K562 (cell line): ENCODE results near the gene RNF26. TPM values are rescaled to one million over a fixed set of nuclear protein-coding genes. Genes with fewer than 3 reads are reported as not detected.
A peak's percentile ranks its signal among the peaks of the same experiment; 100 is the strongest.

ENCODE experiments used
- ETV1 ChIP-seq: fragments of 450-650 bp; conservative IDR thresholded peaks from 2 replicates; pipeline ENCODE4 v1.6.1; 2016; ENCODE audit warnings: missing genetic modification characterization, control low read depth, low read depth, missing compliant biosample characterization
- HMGN3 ChIP-seq: IDR thresholded peaks from 2 replicates; pipeline ENCODE4 v1.6.1; 2011; ENCODE audit warnings: borderline replicate concordance, low read depth, mild to moderate bottlenecking, mixed read lengths, low read length; ENCODE audit not compliant: insufficient read length; ENCODE audit errors: extremely low read depth
- polyA plus RNA-seq, 8 experiments: library from polyadenylated mRNA; depleted of rRNA in 4 of 8; stranded (reverse) in 5 of 8; unstranded in 3 of 8; fragments of >200 nt; fragmentation: Nextera tagmentation in 2 of 8; fragmentation: Illumina TruSeq in 1 of 8; extraction: Ambion mirVana in 2 of 8; extraction: Trizol in 1 of 8; gene quantifications; 2 replicates each; pipeline versions ENCODE4 v1.2.1 to v1.2.3, GENCODE V29; 2011 to 2014; ENCODE audit warnings: inconsistent platforms in 1 of 8, missing spikeins in 1 of 8
- total RNA-seq, 7 experiments: library from RNA; depleted of rRNA in 6 of 7; stranded (reverse); fragments of >200 nt in 6 of 7; fragmentation: Illumina TruSeq in 2 of 7; extraction: Trizol in 2 of 7; gene quantifications; 2 replicates each; pipeline versions ENCODE4 v1.2.1 to v1.2.3, GENCODE V29; 2011 to 2021; ENCODE audit warnings: low replicate concordance in 1 of 7
- TF ChIP-seq, protein P1 (sequence below): fragments of 450-650 bp; IDR thresholded peaks from 2 replicates; pipeline ENCODE4 v1.6.1; 2016; ENCODE audit warnings: low read depth
- TF ChIP-seq, protein P2 (sequence below): fragments of 450-650 bp; IDR thresholded peaks from 2 replicates; pipeline ENCODE4 v1.6.1; 2017; ENCODE audit warnings: mild to moderate bottlenecking, moderate library complexity
- TF ChIP-seq, protein P3 (sequence below), 2 experiments: fragments of 250-450 bp in 1 of 2; fragments of 450-650 bp in 1 of 2; sonication (Bioruptor Pico) in 1 of 2; IDR thresholded peaks; 2 replicates each; pipeline versions ENCODE4 v1.6.1 to v1.8.0; 2016 to 2021; ENCODE audit warnings: mild to moderate bottlenecking in 2 of 2, moderate library complexity in 2 of 2, missing compliant biosample characterization in 1 of 2, missing genetic modification characterization in 1 of 2
- TF ChIP-seq, protein P4 (sequence below), 2 experiments: fragments of 450-650 bp; formaldehyde crosslinking in 1 of 2; IDR thresholded peaks; 2 replicates each; pipeline versions ENCODE4 v1.4.0 to v1.6.1; 2014 to 2020; ENCODE audit warnings: mild to moderate bottlenecking in 2 of 2, borderline replicate concordance in 1 of 2, low read depth in 1 of 2

The RNF26 gene
- total and polyA plus RNA-seq, 9 of the 15 experiments (the other 6 are each of a cell fraction or from before 2014, with no cell fraction given), result 5.3 to 53.6 (median 12.7) TPM

DNA sequence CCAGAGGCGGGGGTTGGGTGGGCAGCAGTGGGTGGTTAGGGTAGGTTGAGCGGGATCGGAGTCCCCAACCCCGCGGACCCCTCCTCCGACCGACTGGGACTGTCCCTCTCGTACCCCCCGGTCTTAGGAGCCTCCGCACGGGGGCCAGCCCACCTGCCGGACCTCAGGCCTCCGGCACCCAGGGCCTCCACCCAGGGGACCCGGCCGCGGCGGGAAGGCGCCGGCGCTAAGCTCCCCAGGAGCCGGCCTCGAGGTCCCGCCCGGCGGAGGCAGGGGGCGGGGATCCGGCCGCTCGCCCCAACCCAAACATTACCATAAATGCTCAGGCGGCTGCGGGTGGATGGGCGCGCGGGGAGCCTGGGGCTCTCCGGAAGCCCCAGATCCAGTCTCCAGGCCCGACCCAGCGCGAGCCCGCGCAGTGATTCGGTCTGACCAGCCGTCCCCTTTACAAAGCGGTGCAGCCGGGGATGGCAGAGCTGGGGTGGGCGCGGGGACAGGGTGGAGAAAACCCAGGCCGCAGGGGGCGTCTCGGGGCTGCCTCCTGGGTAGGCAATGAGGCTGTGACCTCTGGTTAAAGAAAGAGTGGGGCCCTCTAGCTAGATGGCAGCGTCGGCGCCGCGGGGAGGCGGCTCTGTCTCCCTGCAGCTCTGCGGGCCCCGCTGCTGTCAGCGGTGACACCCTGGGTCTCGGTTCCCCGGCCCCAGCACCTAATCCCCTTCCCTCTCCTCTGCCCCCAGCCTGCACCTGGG, 13.4 kb upstream of the RNF26 start (continued):
- TF ChIP-seq, protein P1, sequence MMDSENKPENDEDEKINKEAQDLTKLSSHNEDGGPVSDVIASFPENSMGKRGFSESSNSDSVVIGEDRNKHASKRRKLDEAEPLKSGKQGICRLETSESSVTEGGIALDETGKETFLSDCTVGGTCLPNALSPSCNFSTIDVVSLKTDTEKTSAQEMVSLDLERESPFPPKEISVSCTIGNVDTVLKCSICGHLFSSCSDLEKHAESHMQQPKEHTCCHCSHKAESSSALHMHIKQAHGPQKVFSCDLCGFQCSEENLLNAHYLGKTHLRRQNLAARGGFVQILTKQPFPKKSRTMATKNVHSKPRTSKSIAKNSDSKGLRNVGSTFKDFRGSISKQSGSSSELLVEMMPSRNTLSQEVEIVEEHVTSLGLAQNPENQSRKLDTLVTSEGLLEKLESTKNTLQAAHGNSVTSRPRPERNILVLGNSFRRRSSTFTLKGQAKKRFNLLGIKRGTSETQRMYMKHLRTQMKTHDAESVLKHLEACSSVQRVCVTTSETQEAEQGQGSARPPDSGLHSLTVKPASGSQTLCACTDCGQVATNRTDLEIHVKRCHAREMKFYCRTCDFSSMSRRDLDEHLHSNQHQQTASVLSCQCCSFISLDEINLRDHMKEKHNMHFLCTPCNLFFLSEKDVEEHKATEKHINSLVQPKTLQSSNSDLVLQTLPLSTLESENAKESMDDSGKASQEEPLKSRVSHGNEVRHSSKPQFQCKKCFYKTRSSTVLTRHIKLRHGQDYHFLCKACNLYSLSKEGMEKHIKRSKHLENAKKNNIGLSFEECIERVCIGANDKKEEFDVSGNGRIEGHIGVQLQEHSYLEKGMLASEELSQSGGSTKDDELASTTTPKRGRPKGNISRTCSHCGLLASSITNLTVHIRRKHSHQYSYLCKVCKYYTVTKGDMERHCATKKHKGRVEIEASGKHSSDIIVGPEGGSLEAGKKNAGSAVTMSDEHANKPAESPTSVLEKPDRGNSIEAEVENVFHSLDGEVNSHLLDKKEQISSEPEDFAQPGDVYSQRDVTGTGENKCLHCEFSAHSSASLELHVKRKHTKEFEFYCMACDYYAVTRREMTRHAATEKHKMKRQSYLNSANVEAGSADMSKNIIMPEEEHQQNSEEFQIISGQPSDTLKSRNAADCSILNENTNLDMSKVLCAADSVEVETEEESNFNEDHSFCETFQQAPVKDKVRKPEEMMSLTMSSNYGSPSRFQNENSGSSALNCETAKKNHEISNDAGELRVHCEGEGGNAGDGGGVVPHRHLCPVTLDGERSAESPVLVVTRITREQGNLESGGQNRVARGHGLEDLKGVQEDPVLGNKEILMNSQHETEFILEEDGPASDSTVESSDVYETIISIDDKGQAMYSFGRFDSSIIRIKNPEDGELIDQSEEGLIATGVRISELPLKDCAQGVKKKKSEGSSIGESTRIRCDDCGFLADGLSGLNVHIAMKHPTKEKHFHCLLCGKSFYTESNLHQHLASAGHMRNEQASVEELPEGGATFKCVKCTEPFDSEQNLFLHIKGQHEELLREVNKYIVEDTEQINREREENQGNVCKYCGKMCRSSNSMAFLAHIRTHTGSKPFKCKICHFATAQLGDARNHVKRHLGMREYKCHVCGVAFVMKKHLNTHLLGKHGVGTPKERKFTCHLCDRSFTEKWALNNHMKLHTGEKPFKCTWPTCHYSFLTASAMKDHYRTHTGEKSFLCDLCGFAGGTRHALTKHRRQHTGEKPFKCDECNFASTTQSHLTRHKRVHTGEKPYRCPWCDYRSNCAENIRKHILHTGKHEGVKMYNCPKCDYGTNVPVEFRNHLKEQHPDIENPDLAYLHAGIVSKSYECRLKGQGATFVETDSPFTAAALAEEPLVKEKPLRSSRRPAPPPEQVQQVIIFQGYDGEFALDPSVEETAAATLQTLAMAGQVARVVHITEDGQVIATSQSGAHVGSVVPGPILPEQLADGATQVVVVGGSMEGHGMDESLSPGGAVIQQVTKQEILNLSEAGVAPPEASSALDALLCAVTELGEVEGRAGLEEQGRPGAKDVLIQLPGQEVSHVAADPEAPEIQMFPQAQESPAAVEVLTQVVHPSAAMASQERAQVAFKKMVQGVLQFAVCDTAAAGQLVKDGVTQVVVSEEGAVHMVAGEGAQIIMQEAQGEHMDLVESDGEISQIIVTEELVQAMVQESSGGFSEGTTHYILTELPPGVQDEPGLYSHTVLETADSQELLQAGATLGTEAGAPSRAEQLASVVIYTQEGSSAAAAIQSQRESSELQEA, result no peak
- TF ChIP-seq ETV1 (tag) (peak; percentile 86), HMGN3 (peak; percentile 43)
- TF ChIP-seq, protein P2, sequence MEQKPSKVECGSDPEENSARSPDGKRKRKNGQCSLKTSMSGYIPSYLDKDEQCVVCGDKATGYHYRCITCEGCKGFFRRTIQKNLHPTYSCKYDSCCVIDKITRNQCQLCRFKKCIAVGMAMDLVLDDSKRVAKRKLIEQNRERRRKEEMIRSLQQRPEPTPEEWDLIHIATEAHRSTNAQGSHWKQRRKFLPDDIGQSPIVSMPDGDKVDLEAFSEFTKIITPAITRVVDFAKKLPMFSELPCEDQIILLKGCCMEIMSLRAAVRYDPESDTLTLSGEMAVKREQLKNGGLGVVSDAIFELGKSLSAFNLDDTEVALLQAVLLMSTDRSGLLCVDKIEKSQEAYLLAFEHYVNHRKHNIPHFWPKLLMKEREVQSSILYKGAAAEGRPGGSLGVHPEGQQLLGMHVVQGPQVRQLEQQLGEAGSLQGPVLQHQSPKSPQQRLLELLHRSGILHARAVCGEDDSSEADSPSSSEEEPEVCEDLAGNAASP, result no peak
- TF ChIP-seq, protein P3, sequence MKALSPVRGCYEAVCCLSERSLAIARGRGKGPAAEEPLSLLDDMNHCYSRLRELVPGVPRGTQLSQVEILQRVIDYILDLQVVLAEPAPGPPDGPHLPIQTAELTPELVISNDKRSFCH (CRISPR knock-in tag; IDR thresholded peaks at IDR 0.05), result no peak
- TF ChIP-seq, protein P3 (tag; IDR thresholded peaks at IDR 0.05), result peak; percentile 21; the same call in 1 of the 2 replicates
- TF ChIP-seq, protein P4, sequence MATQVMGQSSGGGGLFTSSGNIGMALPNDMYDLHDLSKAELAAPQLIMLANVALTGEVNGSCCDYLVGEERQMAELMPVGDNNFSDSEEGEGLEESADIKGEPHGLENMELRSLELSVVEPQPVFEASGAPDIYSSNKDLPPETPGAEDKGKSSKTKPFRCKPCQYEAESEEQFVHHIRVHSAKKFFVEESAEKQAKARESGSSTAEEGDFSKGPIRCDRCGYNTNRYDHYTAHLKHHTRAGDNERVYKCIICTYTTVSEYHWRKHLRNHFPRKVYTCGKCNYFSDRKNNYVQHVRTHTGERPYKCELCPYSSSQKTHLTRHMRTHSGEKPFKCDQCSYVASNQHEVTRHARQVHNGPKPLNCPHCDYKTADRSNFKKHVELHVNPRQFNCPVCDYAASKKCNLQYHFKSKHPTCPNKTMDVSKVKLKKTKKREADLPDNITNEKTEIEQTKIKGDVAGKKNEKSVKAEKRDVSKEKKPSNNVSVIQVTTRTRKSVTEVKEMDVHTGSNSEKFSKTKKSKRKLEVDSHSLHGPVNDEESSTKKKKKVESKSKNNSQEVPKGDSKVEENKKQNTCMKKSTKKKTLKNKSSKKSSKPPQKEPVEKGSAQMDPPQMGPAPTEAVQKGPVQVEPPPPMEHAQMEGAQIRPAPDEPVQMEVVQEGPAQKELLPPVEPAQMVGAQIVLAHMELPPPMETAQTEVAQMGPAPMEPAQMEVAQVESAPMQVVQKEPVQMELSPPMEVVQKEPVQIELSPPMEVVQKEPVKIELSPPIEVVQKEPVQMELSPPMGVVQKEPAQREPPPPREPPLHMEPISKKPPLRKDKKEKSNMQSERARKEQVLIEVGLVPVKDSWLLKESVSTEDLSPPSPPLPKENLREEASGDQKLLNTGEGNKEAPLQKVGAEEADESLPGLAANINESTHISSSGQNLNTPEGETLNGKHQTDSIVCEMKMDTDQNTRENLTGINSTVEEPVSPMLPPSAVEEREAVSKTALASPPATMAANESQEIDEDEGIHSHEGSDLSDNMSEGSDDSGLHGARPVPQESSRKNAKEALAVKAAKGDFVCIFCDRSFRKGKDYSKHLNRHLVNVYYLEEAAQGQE (IDR thresholded peaks at IDR 0.05; ENCODE audit: borderline replicate concordance), result no peak
- TF ChIP-seq, protein P4 (CRISPR knock-in tag; IDR thresholded peaks at IDR 0.05; ENCODE audit: low read depth), result no peak
